PC-9 (cell line): ENCODE results near the gene SOS1. TPM values are rescaled to one million over a fixed set of nuclear protein-coding genes. Genes with fewer than 3 reads are reported as not detected.

ENCODE experiments used
- BruUV-seq: library from RNA; stranded (reverse); fragments of 400-500 nt; replicated peaks from 2 replicates; lab custom pipeline; 2021; lab: Mats Ljungman, UMichigan
- CTCF ChIA-PET: fragments of 300-600 bp; sonication (Branson Sonifier 250); formaldehyde crosslinking; loops from one replicate; lab custom pipeline; 2022; ENCODE audit warnings: antibody characterized with exemption; lab: Charles Lee
- POLR2A ChIA-PET: fragments of 300-600 bp; sonication (Branson Sonifier 250); formaldehyde crosslinking; loops from one replicate; lab custom pipeline; 2022; ENCODE audit warnings: antibody characterized with exemption; ENCODE audit not compliant: unreplicated experiment; lab: Charles Lee
- DNase-seq, 2 experiments: peaks; one replicate each; pipeline versions ENCODE4 v3.0.0 to v3.0.0-alpha.2; 2015 to 2022; ENCODE audit warnings: mixed read lengths in 1 of 2
- H2AFZ ChIP-seq: fragments of 200-600 bp; sonication (generic); 2 replicates; pipeline ENCODE4 v1.8.1; 2017; ENCODE audit warnings: antibody characterized with exemption
- H3F3A ChIP-seq: fragments of 200-600 bp; sonication (generic); 2 replicates; pipeline ENCODE4 v1.8.1; 2017; ENCODE audit warnings: antibody characterized with exemption, mild to moderate bottlenecking, low read depth; ENCODE audit not compliant: insufficient read depth
- H3K27ac ChIP-seq: fragments of 200-600 bp; sonication (generic); 2 replicates; pipeline ENCODE4 v1.6.1; 2016; ENCODE audit warnings: mixed run types
- H3K27me3 ChIP-seq: fragments of 200-600 bp; sonication (generic); 2 replicates; pipeline ENCODE4 v1.6.1; 2016; ENCODE audit warnings: low read depth, mixed run types; ENCODE audit not compliant: insufficient read depth
- H3K36me3 ChIP-seq: fragments of 200-600 bp; sonication (generic); 2 replicates; pipeline ENCODE4 v1.6.1; 2016; ENCODE audit warnings: low read depth, mixed run types
- H3K4me1 ChIP-seq: fragments of 200-600 bp; sonication (generic); replicated peaks from 2 replicates; pipeline ENCODE4 v1.6.1; 2016; ENCODE audit warnings: mixed run types; ENCODE audit not compliant: insufficient read depth
- H3K4me2 ChIP-seq: fragments of 200-600 bp; sonication (generic); 2 replicates; pipeline ENCODE4 v1.6.1; 2017; ENCODE audit warnings: mixed run types
- H3K4me3 ChIP-seq: fragments of 200-600 bp; sonication (generic); 2 replicates; pipeline ENCODE4 v1.6.1; 2016; ENCODE audit warnings: mixed run types
- H3K79me2 ChIP-seq: fragments of 200-600 bp; sonication (generic); 2 replicates; pipeline ENCODE4 v1.6.1; 2017; ENCODE audit warnings: low read depth, mixed run types
- H3K9me2 ChIP-seq: fragments of 200-600 bp; sonication (generic); 2 replicates; pipeline ENCODE4 v1.8.1; 2017; ENCODE audit warnings: mild to moderate bottlenecking; ENCODE audit not compliant: insufficient read depth
- H3K9me3 ChIP-seq: fragments of 200-600 bp; sonication (generic); 2 replicates; pipeline ENCODE4 v1.8.1; 2016; ENCODE audit warnings: low read depth; ENCODE audit not compliant: insufficient read depth
- H4K20me1 ChIP-seq: fragments of 200-600 bp; sonication (generic); 2 replicates; pipeline ENCODE4 v1.8.1; 2017; ENCODE audit not compliant: insufficient read depth
- EZH2 ChIP-seq: fragments of 200-600 bp; sonication (generic); IDR thresholded peaks from 2 replicates; pipeline ENCODE4 v1.8.0; 2017; ENCODE audit warnings: antibody characterized with exemption, low read depth
- intact Hi-C: fragments of 100-400 bp; cut with micrococcal nuclease; formaldehyde crosslinking; loops from one replicate; pipeline ENCODE4 v1.10.0; 2022; ENCODE audit not compliant: unreplicated experiment
- total RNA-seq: library from RNA; stranded (reverse); gene quantifications from 2 replicates; pipeline ENCODE4 v1.2.3, GENCODE V29; 2021
- TF ChIP-seq, protein P1 (sequence below): fragments of 200-600 bp; sonication (generic); conservative IDR thresholded peaks from 2 replicates; pipeline ENCODE4 v1.6.1; 2017; ENCODE audit warnings: mixed run types, antibody characterized with exemption, mild to moderate bottlenecking, moderate library complexity

Gene SOS1
- total RNA-seq, 1 experiment from 2014 or later: 34.7 TPM

DNA sequence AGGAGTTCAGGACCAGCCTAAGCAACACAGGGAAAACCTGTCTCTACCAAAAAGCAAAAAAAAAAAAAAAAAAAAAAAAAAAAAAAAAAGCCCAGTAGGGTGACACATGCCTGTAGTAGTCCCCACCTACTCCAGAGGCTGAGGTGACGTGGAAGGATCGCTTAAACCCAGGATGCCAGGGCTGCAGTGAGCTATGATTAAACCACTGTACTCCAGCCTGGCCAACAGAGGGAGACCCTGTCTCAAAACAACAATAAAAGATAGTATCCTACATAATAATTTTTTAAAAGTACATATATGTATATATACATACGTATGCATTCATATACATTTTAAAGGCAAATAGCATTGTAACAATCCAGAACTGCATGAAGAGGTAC, 51.7 kb downstream of the SOS1 start:
- intact Hi-C loops: no loop called here
- ChIA-PET POLR2A (no interaction called here), CTCF (no interaction called here)
- DNase-seq: no peak
- H3K4me3 ChIP-seq: no peak overlapping the region
- no peaks in the 10 kb centered on the region for H3K9me2 ChIP-seq
- no peaks in the 10 kb centered on the region for H3K4me1 ChIP-seq
- BruUV-seq: no TSS peak
- H3K27ac ChIP-seq: no peak overlapping the region
- H3K9me3 ChIP-seq: no peaks in the 10 kb centered on the region
- no peaks in the 10 kb centered on the region for H3K27me3 ChIP-seq
- no peaks in the 10 kb centered on the region for H3K36me3 ChIP-seq
- TF ChIP-seq, protein P1, sequence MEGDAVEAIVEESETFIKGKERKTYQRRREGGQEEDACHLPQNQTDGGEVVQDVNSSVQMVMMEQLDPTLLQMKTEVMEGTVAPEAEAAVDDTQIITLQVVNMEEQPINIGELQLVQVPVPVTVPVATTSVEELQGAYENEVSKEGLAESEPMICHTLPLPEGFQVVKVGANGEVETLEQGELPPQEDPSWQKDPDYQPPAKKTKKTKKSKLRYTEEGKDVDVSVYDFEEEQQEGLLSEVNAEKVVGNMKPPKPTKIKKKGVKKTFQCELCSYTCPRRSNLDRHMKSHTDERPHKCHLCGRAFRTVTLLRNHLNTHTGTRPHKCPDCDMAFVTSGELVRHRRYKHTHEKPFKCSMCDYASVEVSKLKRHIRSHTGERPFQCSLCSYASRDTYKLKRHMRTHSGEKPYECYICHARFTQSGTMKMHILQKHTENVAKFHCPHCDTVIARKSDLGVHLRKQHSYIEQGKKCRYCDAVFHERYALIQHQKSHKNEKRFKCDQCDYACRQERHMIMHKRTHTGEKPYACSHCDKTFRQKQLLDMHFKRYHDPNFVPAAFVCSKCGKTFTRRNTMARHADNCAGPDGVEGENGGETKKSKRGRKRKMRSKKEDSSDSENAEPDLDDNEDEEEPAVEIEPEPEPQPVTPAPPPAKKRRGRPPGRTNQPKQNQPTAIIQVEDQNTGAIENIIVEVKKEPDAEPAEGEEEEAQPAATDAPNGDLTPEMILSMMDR: no peak
- TF ChIP-seq EZH2: no peak
- no peaks in the 10 kb centered on the region for H4K20me1 ChIP-seq
- H3K4me2 ChIP-seq: no peak overlapping the region
- H2AFZ ChIP-seq: no peak overlapping the region
- H3K79me2 ChIP-seq: peaks cover 12% of the 10 kb centered on the region; the same call in 1 of the 2 replicates
- no peaks in the 10 kb centered on the region; the same call in 1 of the 2 replicates for H3F3A ChIP-seq

DNA sequence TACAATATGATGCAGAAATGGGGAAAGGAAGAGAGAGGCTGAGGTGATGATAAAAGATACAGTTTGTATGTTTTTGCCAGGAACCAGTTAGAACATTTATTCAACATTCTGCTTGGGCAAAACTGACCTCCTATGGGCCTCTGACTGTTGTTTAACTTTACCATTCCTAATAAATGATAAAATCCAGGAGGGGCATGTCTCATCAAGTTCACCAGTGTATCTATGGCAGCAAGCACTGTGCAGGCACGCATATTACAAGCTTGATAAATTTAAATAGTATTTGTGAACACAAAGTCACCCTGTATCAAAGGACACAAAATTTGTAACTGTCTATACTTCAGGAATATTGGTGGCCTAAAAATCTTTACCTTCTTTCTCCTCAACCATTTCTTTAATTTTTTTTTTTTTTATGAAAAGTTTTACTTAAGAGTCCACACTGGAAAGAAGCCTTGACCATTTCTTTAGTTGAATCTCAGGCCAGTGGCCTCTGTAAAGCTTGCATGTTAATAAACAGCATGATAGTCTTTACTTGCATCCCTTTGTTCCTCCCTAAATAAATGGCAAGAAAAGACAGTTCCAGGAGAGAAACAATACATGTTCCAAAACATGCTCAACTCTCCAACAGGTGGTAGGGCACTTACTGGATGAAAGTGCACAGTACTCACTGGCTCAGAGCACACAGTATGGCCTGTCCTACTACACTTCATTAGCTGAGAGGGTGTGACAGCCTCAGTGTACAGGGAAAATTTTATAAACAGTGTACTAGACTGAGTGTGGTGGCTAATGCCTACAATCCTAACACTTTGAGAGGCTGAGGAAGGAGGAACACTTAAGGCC, 52.3 kb downstream of the SOS1 start:
- BruUV-seq: no TSS peak
- peaks cover 12% of the 10 kb centered on the region; the same call in 1 of the 2 replicates for H3K79me2 ChIP-seq
- ChIA-PET POLR2A (no interaction called here), CTCF (no interaction called here)
- no peaks in the 10 kb centered on the region for H3K4me1 ChIP-seq
- H3F3A ChIP-seq: no peaks in the 10 kb centered on the region; the same call in 1 of the 2 replicates
- intact Hi-C loops: no loop called here
- no peaks in the 10 kb centered on the region for H4K20me1 ChIP-seq
- H3K4me2 ChIP-seq: no peak overlapping the region
- H3K4me3 ChIP-seq: no peak overlapping the region
- H3K36me3 ChIP-seq: no peaks in the 10 kb centered on the region
- no peak for DNase-seq
- no peaks in the 10 kb centered on the region for H3K9me2 ChIP-seq
- TF ChIP-seq, protein P1: no peak
- no peak for TF ChIP-seq EZH2
- H3K27ac ChIP-seq: no peak overlapping the region
- H3K27me3 ChIP-seq: no peaks in the 10 kb centered on the region
- H2AFZ ChIP-seq: no peak overlapping the region
- H3K9me3 ChIP-seq: no peaks in the 10 kb centered on the region

DNA sequence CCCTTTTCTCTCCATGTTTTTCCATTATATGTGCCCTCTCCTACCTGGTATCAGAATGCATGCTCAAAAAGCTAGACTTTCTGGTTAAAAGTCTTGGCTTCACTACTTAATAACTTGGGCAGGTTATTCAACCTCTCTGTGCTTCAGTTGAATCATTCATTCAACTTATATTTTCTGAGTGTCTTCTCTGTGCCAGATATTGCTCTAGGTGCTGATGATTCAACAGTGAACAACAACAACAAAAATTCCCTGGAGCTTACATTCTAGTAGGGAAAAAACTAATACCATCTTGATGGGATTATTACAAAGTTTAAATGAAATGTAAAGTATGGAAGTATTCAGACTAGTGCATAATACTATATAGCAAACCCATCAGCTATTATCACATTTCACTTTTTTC, 55.2 kb downstream of the SOS1 start:
- no TSS peak for BruUV-seq
- Histone ChIP-seq H3K9me3 (no peaks in the 10 kb centered on the region), H3K4me2 (no peak overlapping the region), H3K4me3 (no peak overlapping the region), H3K27me3 (no peaks in the 10 kb centered on the region), H3K36me3 (no peaks in the 10 kb centered on the region), H3K79me2 (peaks cover 7% of the 10 kb centered on the region; the same call in 1 of the 2 replicates), H2AFZ (no peak overlapping the region), H3F3A (peaks cover 3% of the 10 kb centered on the region; the same call in 1 of the 2 replicates), H3K4me1 (no peaks in the 10 kb centered on the region), H3K27ac (no peak overlapping the region), H4K20me1 (no peaks in the 10 kb centered on the region), H3K9me2 (no peaks in the 10 kb centered on the region)
- no peak for TF ChIP-seq EZH2
- TF ChIP-seq, protein P1: no peak
- POLR2A ChIA-PET: no interaction called here
- intact Hi-C loops: no loop called here
- CTCF ChIA-PET: no interaction called here
- DNase-seq: no peak
